H1 (cell line): Measurements from ENCODE around the gene GXYLT1. TPM values are rescaled to one million over a fixed set of nuclear protein-coding genes. Genes with fewer than 3 reads are reported as not detected.

Experiments
- CTCF ChIA-PET: fragments of 300-600 bp; sonication (Branson Sonifier 250); formaldehyde crosslinking; loops from one replicate; lab custom pipeline; 2021; ENCODE audit not compliant: partially characterized antibody; lab: Charles Lee
- POLR2A ChIA-PET: fragments of 300-600 bp; sonication (Branson Sonifier 250); formaldehyde crosslinking; loops from one replicate; lab custom pipeline; 2021; ENCODE audit warnings: inconsistent platforms; ENCODE audit not compliant: partially characterized antibody; lab: Charles Lee
- DNase-seq, 2 experiments: peaks; one replicate each; pipeline versions ENCODE4 v3.0.0 to v3.0.0-alpha.2; 2010 to 2022; ENCODE audit warnings: low spot score in 2 of 2, low read depth in 1 of 2, mixed read lengths in 1 of 2
- FAIRE-seq: peaks from 2 replicates; lab custom pipeline; 2011; peaks lifted over from hg19 to GRCh38; lab: Jason Lieb, UNC
- H2AFZ ChIP-seq: 2 replicates; pipeline ENCODE4 v1.8.1; 2012; ENCODE audit warnings: low read length, inconsistent platforms
- H2AK5ac ChIP-seq: 2 replicates; pipeline ENCODE4 v1.6.1; 2013; ENCODE audit warnings: low read depth, low read length
- H2BK120ac ChIP-seq: replicated peaks from 2 replicates; pipeline ENCODE3; 2013; ENCODE audit warnings: low read depth, low read length, inconsistent platforms
- H2BK12ac ChIP-seq: 2 replicates; pipeline ENCODE4 v1.6.1; 2013; ENCODE audit warnings: low read depth, low read length
- H2BK15ac ChIP-seq: 2 replicates; pipeline ENCODE4 v1.6.1; 2013; ENCODE audit warnings: low read length
- H2BK20ac ChIP-seq: 2 replicates; pipeline ENCODE4 v1.6.1; 2013; ENCODE audit warnings: low read length
- H2BK5ac ChIP-seq: 2 replicates; pipeline ENCODE4 v1.6.1; 2013; ENCODE audit warnings: low read depth, low read length
- H3K14ac ChIP-seq: 2 replicates; pipeline ENCODE4 v1.6.1; 2013; ENCODE audit warnings: inconsistent platforms; ENCODE audit not compliant: insufficient read length
- H3K18ac ChIP-seq: 2 replicates; pipeline ENCODE4 v1.6.1; 2013; ENCODE audit warnings: low read length; ENCODE audit errors: extremely low read depth
- H3K23ac ChIP-seq: 2 replicates; pipeline ENCODE4 v1.6.1; 2013; ENCODE audit warnings: inconsistent platforms; ENCODE audit not compliant: insufficient read length
- H3K23me2 ChIP-seq: 2 replicates; pipeline ENCODE4 v1.6.1; 2013; ENCODE audit warnings: low read depth, low read length
- H3K27ac ChIP-seq: 2 replicates; pipeline ENCODE4 v1.6.1; 2011; ENCODE audit warnings: low read depth, low read length, inconsistent platforms
- H3K27me3 ChIP-seq, 4 experiments: replicated peaks in 1 of 4; 1 replicate in 1 of 4; 2 replicates in 3 of 4; pipeline versions ENCODE4 v1.6.1 to v1.8.1; 2011 to 2013; ENCODE audit warnings: low read length in 3 of 4, mild to moderate bottlenecking in 3 of 4, inconsistent platforms in 2 of 4, mixed read lengths in 2 of 4, moderate library complexity in 1 of 4; ENCODE audit not compliant: control insufficient read depth in 3 of 4, insufficient read depth in 3 of 4; ENCODE audit errors: extremely low read depth in 1 of 4
- H3K36me3 ChIP-seq, 4 experiments: 2 replicates each; pipeline versions ENCODE4 v1.6.1 to v1.8.1; 2011 to 2013; ENCODE audit warnings: mild to moderate bottlenecking in 4 of 4, low read length in 3 of 4, moderate library complexity in 2 of 4, control low read depth in 1 of 4, inconsistent platforms in 1 of 4; ENCODE audit not compliant: insufficient read depth in 4 of 4, control insufficient read depth in 2 of 4
- H3K4ac ChIP-seq: replicated peaks from 2 replicates; pipeline ENCODE3; 2013; ENCODE audit warnings: low read length, low read depth, mixed read lengths, inconsistent platforms; ENCODE audit not compliant: insufficient read length
- H3K4me1 ChIP-seq, 4 experiments: replicated peaks in 1 of 4; 1 replicate in 1 of 4; 2 replicates in 3 of 4; pipeline versions ENCODE4 v1.6.1 to v1.8.1; 2011 to 2013; ENCODE audit warnings: low read length in 3 of 4, inconsistent platforms in 2 of 4, mixed read lengths in 1 of 4; ENCODE audit not compliant: insufficient read depth in 4 of 4, control insufficient read depth in 3 of 4
- H3K4me2 ChIP-seq, 2 experiments: 2 replicates each; pipeline versions ENCODE4 v1.6.1 to v1.8.1; 2011 to 2013; ENCODE audit warnings: low read depth in 2 of 2, low read length in 2 of 2, control low read depth in 1 of 2, inconsistent platforms in 1 of 2, mild to moderate bottlenecking in 1 of 2; ENCODE audit not compliant: insufficient read depth in 1 of 2
- H3K4me3 ChIP-seq, 4 experiments: fragments of 200-600, 300-600 bp in 1 of 4; sonication (generic), shearing (Covaris generic), sonication (Bioruptor Twin) in 1 of 4; 2 replicates each; pipeline versions ENCODE4 v1.5.1 to v1.8.1; 2011 to 2016; ENCODE audit warnings: low read length in 4 of 4, low read depth in 3 of 4, control low read depth in 2 of 4, inconsistent platforms in 2 of 4, mild to moderate bottlenecking in 2 of 4, mixed read lengths in 1 of 4, moderate library complexity in 1 of 4; ENCODE audit not compliant: insufficient read depth in 2 of 4; ENCODE audit errors: extremely low read depth in 1 of 4
- H3K56ac ChIP-seq: replicated peaks from 2 replicates; pipeline ENCODE3; 2013; ENCODE audit warnings: low read depth, mild to moderate bottlenecking, mixed read lengths, low read length, inconsistent platforms; ENCODE audit not compliant: insufficient read length
- H3K79me1 ChIP-seq: 2 replicates; pipeline ENCODE4 v1.6.1; 2013; ENCODE audit warnings: low read depth, low read length, control low read depth
- H3K79me2 ChIP-seq, 2 experiments: 2 replicates each; pipeline versions ENCODE4 v1.6.1 to v1.8.1; 2012 to 2013; ENCODE audit warnings: low read length in 2 of 2, mild to moderate bottlenecking in 2 of 2, inconsistent platforms in 1 of 2; ENCODE audit not compliant: insufficient read depth in 2 of 2, control insufficient read depth in 1 of 2
- H3K9ac ChIP-seq, 4 experiments: replicated peaks in 1 of 4; 1 replicate in 1 of 4; 2 replicates in 3 of 4; pipeline versions ENCODE4 v1.6.1 to v1.8.1; 2011 to 2013; ENCODE audit warnings: low read depth in 3 of 4, low read length in 3 of 4, control low read depth in 2 of 4, mild to moderate bottlenecking in 2 of 4, moderate library complexity in 2 of 4, inconsistent platforms in 1 of 4; ENCODE audit errors: extremely low read depth in 1 of 4
- H3K9me3 ChIP-seq, 2 experiments: 2 replicates each; pipeline versions ENCODE4 v1.6.1 to v1.8.1; 2012 to 2013; ENCODE audit warnings: mild to moderate bottlenecking in 2 of 2, moderate library complexity in 2 of 2, control low read depth in 1 of 2, inconsistent platforms in 1 of 2, low read depth in 1 of 2, low read length in 1 of 2, mixed read lengths in 1 of 2; ENCODE audit not compliant: insufficient read depth in 2 of 2
- H4K20me1 ChIP-seq, 2 experiments: replicated peaks in 1 of 2; 2 replicates each; pipeline versions ENCODE3 to v1.8.1; 2011 to 2013; ENCODE audit warnings: inconsistent platforms in 2 of 2, low read length in 2 of 2, mild to moderate bottlenecking in 1 of 2; ENCODE audit not compliant: insufficient read depth in 2 of 2, control insufficient read depth in 1 of 2
- H4K5ac ChIP-seq: 2 replicates; pipeline ENCODE4 v1.6.1; 2013; ENCODE audit warnings: low read length, low read depth, mixed read lengths, inconsistent platforms; ENCODE audit not compliant: insufficient read length
- H4K8ac ChIP-seq: 2 replicates; pipeline ENCODE4 v1.8.0; 2013; ENCODE audit warnings: mild to moderate bottlenecking, moderate library complexity, low read length, inconsistent platforms; ENCODE audit not compliant: insufficient read depth; ENCODE audit errors: extremely low read depth
- H4K91ac ChIP-seq: replicated peaks from 2 replicates; pipeline ENCODE3; 2013; ENCODE audit warnings: low read length, mixed read lengths, inconsistent platforms; ENCODE audit not compliant: insufficient read length
- BACH1 ChIP-seq: IDR thresholded peaks from 2 replicates; pipeline ENCODE4 v1.6.1; 2012; ENCODE audit warnings: low read length, improper control_type of control experiment
- BRCA1 ChIP-seq: IDR thresholded peaks from 2 replicates; pipeline ENCODE4 v1.6.1; 2012; ENCODE audit warnings: low read depth, low read length, improper control_type of control experiment
- CBX5 ChIP-seq: fragments of 300-800, 300-1000 bp; sonication (generic); IDR thresholded peaks from 2 replicates; pipeline ENCODE4 v1.7.1; 2016; ENCODE audit warnings: antibody characterized with exemption, low read length, low read depth
- HDAC6 ChIP-seq: IDR thresholded peaks from one replicate; pipeline ENCODE4 v1.7.1; 2012; ENCODE audit warnings: low read depth, mild to moderate bottlenecking, inconsistent platforms, low read length, moderate library complexity
- JUND ChIP-seq: IDR thresholded peaks from 2 replicates; pipeline ENCODE4 v1.6.1; 2011; ENCODE audit warnings: mild to moderate bottlenecking, improper control_type of control experiment, low read length
- MAFK ChIP-seq: IDR thresholded peaks from 2 replicates; pipeline ENCODE4 v1.6.1; 2012; ENCODE audit warnings: low read depth, mild to moderate bottlenecking, improper control_type of control experiment, low read length
- NANOG ChIP-seq: IDR thresholded peaks from 2 replicates; pipeline ENCODE4 v1.6.1; 2011; ENCODE audit warnings: low read length, low read depth, mild to moderate bottlenecking, inconsistent platforms; ENCODE audit not compliant: insufficient read depth, poor library complexity, severe bottlenecking
- PHF8 ChIP-seq: fragments of 200-600 bp; sonication (generic); conservative IDR thresholded peaks from 2 replicates; pipeline ENCODE4 v1.7.1; 2012; ENCODE audit warnings: low read depth, mild to moderate bottlenecking, inconsistent platforms, low read length, moderate library complexity
- RXRA ChIP-seq: IDR thresholded peaks from 2 replicates; pipeline ENCODE4 v1.6.1; 2011; ENCODE audit warnings: low read depth, mild to moderate bottlenecking, low read length, moderate library complexity; ENCODE audit not compliant: insufficient read depth
- SAP30 ChIP-seq: fragments of 300-600 bp; sonication (generic); IDR thresholded peaks from 2 replicates; pipeline ENCODE4 v1.7.1; 2012; ENCODE audit warnings: low read length, moderate library complexity, mild to moderate bottlenecking, inconsistent platforms; ENCODE audit not compliant: insufficient read depth, insufficient replicate concordance
- SIX5 ChIP-seq: IDR thresholded peaks from 2 replicates; pipeline ENCODE4 v1.6.1; 2011; ENCODE audit warnings: mild to moderate bottlenecking, low read depth, low read length
- TCF12 ChIP-seq: IDR thresholded peaks from 2 replicates; pipeline ENCODE4 v1.6.1; 2011; ENCODE audit warnings: low read depth, mild to moderate bottlenecking, low read length
- TEAD4 ChIP-seq: IDR thresholded peaks from 2 replicates; pipeline ENCODE4 v1.6.1; 2012; ENCODE audit warnings: low read depth, low read length, inconsistent platforms, mixed read lengths
- WGBS, 2 experiments: shearing (Covaris generic) in 1 of 2; methylation state at CpG; one replicate each; pipeline versions ENCODE4 v1.1.6 to v1.1.7; 2013 to 2015; ENCODE audit warnings: low lambda C conversion rate in 2 of 2, mixed read lengths in 2 of 2, inconsistent platforms in 1 of 2, low coverage in 1 of 2, missing lambda C conversion rate in 1 of 2; ENCODE audit not compliant: insufficient replicate concordance in 2 of 2, insufficient coverage in 1 of 2, insufficient read length in 1 of 2; ENCODE audit errors: extremely low coverage in 1 of 2, missing lambda C conversion rate in 1 of 2; 5-methylcytosine and 5-hydroxymethylcytosine counted together
- polyA plus RNA-seq, 7 experiments: library from polyadenylated mRNA; depleted of rRNA in 3 of 7; stranded (reverse) in 5 of 7; unstranded in 2 of 7; fragments of >200 nt in 5 of 7; fragments of 200-250 nt in 2 of 7; gene quantifications; 1 replicate in 5 of 7; 2 replicates in 1 of 7; 4 replicates in 1 of 7; pipeline versions ENCODE4 v1.2.1 to v1.2.3, GENCODE V29; 2011 to 2013; ENCODE audit warnings: missing spikeins in 2 of 7, mixed read lengths in 2 of 7
- total RNA-seq: library from RNA; stranded (reverse); fragmentation: NEBNext Ultra II Directional; extraction: Animal tissue kit (Norgen Biotek cat#: 25700); gene quantifications from 2 replicates; pipeline ENCODE4 v1.2.1, GENCODE V29; 2021
- TF ChIP-seq, protein P1 (sequence below): IDR thresholded peaks from 2 replicates; pipeline ENCODE4 v1.6.1; 2012; ENCODE audit warnings: low read length, inconsistent platforms

The GXYLT1 gene
- total and polyA plus RNA-seq, 2 of the 8 experiments (the other 6 are each of a cell fraction or from before 2014, with no cell fraction given): 3.1 to 10.7 TPM

DNA sequence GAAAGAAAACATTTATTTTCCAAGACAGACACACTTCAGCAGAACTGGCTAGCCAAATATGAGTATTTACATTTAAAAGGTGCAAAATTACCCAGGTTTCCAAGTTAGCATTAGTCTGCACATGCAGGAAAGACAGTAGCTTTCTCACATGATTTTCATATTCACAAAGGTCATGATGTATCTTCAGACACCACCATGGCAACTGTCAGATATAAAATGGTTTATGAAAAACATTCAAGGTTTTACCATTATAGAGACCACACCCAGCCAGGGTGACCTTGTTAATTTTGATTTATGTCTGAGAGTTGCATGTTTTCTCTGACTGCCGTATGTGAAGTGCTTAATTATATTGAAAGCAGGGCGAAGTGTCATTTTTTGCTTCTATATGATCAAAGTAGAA lies 91.2 kb downstream of the GXYLT1 start:
- Histone ChIP-seq H3K79me2 (no peaks in the 10 kb centered on the region), H3K4me1 (no peaks in the 10 kb centered on the region), H3K4me2 (no peak overlapping the region), H2BK20ac (no peak overlapping the region), H3K79me1 (no peaks in the 10 kb centered on the region), H3K9me3 (peaks cover 9 to 12% of the 10 kb centered on the region in 2 experiments; a peak in 2 of 4 replicates), H3K56ac (no peak overlapping the region), H3K36me3 (no peaks in the 10 kb centered on the region), H2BK15ac (no peak overlapping the region), H3K27me3 (no peaks in the 10 kb centered on the region), H3K23ac (no peak overlapping the region), H3K4ac (no peak overlapping the region), H3K4me3 (no peak overlapping the region), H4K8ac (no peak overlapping the region), H4K20me1 (no peaks in the 10 kb centered on the region), H2BK5ac (no peak overlapping the region), H2AK5ac (no peak overlapping the region), H3K18ac (no peak overlapping the region), H3K9ac (no peak overlapping the region), H2BK12ac (no peak overlapping the region), H2BK120ac (no peak overlapping the region), H3K14ac (no peak overlapping the region), H2AFZ (no peak overlapping the region), H3K23me2 (no peaks in the 10 kb centered on the region), H4K5ac (no peak overlapping the region), H3K27ac (no peak overlapping the region), H4K91ac (no peak overlapping the region)
- POLR2A ChIA-PET: no interaction called here
- FAIRE-seq (no peak), DNase-seq (no peak)
- CTCF ChIA-PET: no interaction called here
- 90% methylated on average over 2 of the region's 2 CpGs; no CpG with 5 or more reads in 1 of the 2 experiments for WGBS, 2 experiments
- no peak for TF ChIP-seq PHF8
- no peak for TF ChIP-seq CBX5
- no peak for TF ChIP-seq SIX5
- no peak for TF ChIP-seq JUND
- no peak for TF ChIP-seq NANOG
- TF ChIP-seq, protein P1, sequence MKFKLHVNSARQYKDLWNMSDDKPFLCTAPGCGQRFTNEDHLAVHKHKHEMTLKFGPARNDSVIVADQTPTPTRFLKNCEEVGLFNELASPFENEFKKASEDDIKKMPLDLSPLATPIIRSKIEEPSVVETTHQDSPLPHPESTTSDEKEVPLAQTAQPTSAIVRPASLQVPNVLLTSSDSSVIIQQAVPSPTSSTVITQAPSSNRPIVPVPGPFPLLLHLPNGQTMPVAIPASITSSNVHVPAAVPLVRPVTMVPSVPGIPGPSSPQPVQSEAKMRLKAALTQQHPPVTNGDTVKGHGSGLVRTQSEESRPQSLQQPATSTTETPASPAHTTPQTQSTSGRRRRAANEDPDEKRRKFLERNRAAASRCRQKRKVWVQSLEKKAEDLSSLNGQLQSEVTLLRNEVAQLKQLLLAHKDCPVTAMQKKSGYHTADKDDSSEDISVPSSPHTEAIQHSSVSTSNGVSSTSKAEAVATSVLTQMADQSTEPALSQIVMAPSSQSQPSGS: no peak
- TF ChIP-seq MAFK: no peak
- no peak for TF ChIP-seq RXRA
- TF ChIP-seq BRCA1: no peak
- TF ChIP-seq TEAD4: no peak
- TF ChIP-seq SAP30: no peak
- no peak for TF ChIP-seq TCF12
- TF ChIP-seq HDAC6: no peak
- TF ChIP-seq BACH1: no peak
